Measurements from ENCODE around the gene TENT5C. TPM values are rescaled to one million over a fixed set of nuclear protein-coding genes. Genes with fewer than 3 reads are reported as not detected.

The TENT5C gene
- total and polyA plus RNA-seq, 2 of the 13 experiments (the other 11 are each of a cell fraction or from before 2014, with no cell fraction given), result 0.02 to 0.38 TPM

DNA sequence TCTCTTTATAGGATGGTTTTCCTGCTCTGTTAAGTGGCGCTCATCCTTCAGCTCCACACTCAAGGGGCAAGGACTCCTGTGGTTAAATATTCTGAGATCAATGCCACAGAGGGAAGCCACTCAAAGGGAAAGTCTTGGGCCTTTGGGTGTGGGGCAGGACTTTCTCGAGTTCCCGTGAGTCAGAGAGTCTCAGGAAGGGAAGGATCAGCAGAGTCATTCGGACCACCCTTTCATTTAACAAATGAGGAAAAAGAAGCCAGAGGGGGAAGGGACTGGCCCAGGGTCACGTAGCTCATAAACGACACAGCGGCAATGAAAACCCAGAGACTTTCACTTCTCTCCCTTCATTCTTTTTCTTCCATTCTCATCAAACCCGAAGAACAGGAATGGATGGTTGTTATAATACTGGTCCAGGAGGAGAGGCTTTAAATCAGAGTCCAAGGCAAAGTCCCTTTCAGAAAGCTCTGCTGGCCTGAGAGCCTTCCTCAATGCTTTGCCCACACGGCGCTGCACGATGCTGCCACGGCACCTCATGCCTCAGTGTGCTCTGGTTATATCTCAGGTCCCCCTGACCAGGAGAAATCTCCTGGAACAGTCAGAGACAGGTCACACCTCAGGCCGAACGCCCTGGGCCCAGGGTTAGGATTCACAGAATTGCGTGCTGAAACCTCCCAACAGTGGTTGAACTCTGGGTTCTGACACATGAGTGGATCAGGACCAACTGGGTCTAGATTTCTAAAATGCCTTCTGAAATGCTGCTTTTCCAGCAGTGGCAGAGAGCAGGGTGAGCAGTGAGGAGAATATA lies 65.3 kb downstream of the TENT5C start:
- WGBS (ENCODE audit: low lambda C conversion rate), result 50% methylated on average over 13 of the region's 15 CpGs
- intact Hi-C loops (cut with micrococcal nuclease; ENCODE audit: unreplicated experiment) (loop anchor here (2.0 to 5.0 kb wide), 2 partner anchors 16 to 134 kb away; no protein-coding TSS in a partner anchor), in situ Hi-C loops (cut with HindIII; ENCODE audit: extremely low pct_ligation_motif_present, low pct_unique_long_range_greater_than_20kb) (loop anchor here (10.0 kb wide), 1 partner anchor 156 kb away; no protein-coding TSS in a partner anchor)
- no peak for FAIRE-seq
- Histone ChIP-seq H3K4me3 (replicated peaks in 1 of 3; ENCODE audit: insufficient read depth in 1 of 3, low read depth in 2 of 3, low read length in 3 of 3) (no peak overlapping the region), H3K27ac (ENCODE audit: extremely low read length, insufficient read depth, low read length) (no peak overlapping the region), H3K36me3 (replicated peaks in 1 of 2; ENCODE audit: control insufficient read depth in 1 of 2, insufficient read depth in 2 of 2, low read length in 2 of 2) (no peaks in the 10 kb centered on the region), H3K9me3 (ENCODE audit: low read length) (no peaks in the 10 kb centered on the region), H3K4me2 (ENCODE audit: low read depth, low read length) (no peak overlapping the region), H3K4me1 (ENCODE audit: insufficient read depth, low read length) (no peaks in the 10 kb centered on the region), H3K79me2 (ENCODE audit: insufficient read depth, low read length) (no peaks in the 10 kb centered on the region), H4K20me1 (ENCODE audit: insufficient read depth, low read length) (no peaks in the 10 kb centered on the region), H3K9ac (ENCODE audit: insufficient read depth, low read depth, low read length) (no peak overlapping the region), H2AFZ (ENCODE audit: low read length) (no peak overlapping the region), H3K27me3 (ENCODE audit: control insufficient read depth in 1 of 2, insufficient read depth in 2 of 2, low read length in 2 of 2) (no peaks in the 10 kb centered on the region)
- TF ChIP-seq CENPX (CRISPR knock-in tag; IDR thresholded peaks at IDR 0.05), result no peak
- no peak for TF ChIP-seq ZNF124 (CRISPR knock-in tag; IDR thresholded peaks at IDR 0.05)
- no peak for TF ChIP-seq HDAC6 (IDR thresholded peaks at IDR 0.05; ENCODE audit: low read depth, low read length)
- TF ChIP-seq BCL6 (CRISPR knock-in tag; IDR thresholded peaks at IDR 0.05), result no peak
- no peak for ATAC-seq
- BruUV-seq (replicated peaks), result no TSS peak
- DNase-seq (ENCODE audit: low spot score), result no peak
- ChIA-PET CTCF (ENCODE audit: low intra/inter-chr PET ratio, low total read pairs) (no interaction called here), POLR2A (no interaction called here)

DNA sequence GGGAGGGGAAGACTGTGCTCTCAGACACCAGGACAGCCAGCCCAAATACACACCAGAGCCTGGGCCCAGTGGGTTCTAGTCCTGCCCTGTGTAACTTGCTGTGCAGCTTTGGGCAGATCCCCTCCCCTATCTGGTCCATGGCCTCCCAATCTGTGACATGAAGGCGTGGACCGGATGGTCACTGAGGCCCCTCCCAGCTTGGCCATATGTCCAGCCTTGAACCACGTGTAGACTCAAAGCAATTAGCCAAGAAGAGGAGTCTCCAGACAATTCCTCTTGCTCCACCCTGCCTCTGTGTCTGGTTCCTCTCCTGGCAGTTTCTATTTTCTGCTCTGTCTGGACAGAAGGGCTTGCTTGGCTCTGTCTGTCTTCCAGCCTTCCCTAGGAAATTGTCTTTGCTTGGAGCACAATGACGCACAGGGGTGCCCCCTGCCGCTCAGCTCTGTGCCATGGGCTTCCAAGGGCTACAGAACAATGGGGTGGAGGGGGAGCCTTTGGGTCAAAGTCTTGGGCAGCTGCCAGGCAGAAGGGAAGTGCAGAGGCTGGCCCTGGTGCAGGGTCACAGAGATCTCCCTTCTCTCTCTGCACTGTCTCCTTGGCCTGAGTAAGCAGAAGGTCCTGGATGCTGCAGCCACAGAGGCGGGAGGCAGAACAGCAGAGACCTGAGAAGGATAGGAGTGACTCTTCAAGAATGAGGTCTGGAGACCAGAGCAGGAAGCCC lies 66.1 kb downstream of the TENT5C start:
- BruUV-seq (replicated peaks), result no TSS peak
- TF ChIP-seq ZNF451 (CRISPR knock-in tag; IDR thresholded peaks at IDR 0.05) (no peak), TRIM24 (CRISPR knock-in tag; IDR thresholded peaks at IDR 0.05) (no peak), ZBTB42 (CRISPR knock-in tag; IDR thresholded peaks at IDR 0.05) (no peak), KLF9 (CRISPR knock-in tag; IDR thresholded peaks at IDR 0.05; ENCODE audit: low read depth) (no peak), HNRNPL (IDR thresholded peaks at IDR 0.05; ENCODE audit: low read depth, low read length) (no peak), ZNF839 (CRISPR knock-in tag; IDR thresholded peaks at IDR 0.05; ENCODE audit: borderline replicate concordance) (0 out of 2 replicates have a peak, but pooled peaks have one; percentile 33), BHLHE40 (IDR thresholded peaks at IDR 0.05; ENCODE audit: low read length) (no peak), STAG1 (CRISPR knock-in tag; IDR thresholded peaks at IDR 0.05) (peak; percentile 61)
- TF ChIP-seq, protein P1, sequence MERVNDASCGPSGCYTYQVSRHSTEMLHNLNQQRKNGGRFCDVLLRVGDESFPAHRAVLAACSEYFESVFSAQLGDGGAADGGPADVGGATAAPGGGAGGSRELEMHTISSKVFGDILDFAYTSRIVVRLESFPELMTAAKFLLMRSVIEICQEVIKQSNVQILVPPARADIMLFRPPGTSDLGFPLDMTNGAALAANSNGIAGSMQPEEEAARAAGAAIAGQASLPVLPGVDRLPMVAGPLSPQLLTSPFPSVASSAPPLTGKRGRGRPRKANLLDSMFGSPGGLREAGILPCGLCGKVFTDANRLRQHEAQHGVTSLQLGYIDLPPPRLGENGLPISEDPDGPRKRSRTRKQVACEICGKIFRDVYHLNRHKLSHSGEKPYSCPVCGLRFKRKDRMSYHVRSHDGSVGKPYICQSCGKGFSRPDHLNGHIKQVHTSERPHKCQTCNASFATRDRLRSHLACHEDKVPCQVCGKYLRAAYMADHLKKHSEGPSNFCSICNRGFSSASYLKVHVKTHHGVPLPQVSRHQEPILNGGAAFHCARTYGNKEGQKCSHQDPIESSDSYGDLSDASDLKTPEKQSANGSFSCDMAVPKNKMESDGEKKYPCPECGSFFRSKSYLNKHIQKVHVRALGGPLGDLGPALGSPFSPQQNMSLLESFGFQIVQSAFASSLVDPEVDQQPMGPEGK (CRISPR knock-in tag; IDR thresholded peaks at IDR 0.05), result peak; percentile 15; the same call in 1 of the 2 replicates
- TF ChIP-seq, protein P2, sequence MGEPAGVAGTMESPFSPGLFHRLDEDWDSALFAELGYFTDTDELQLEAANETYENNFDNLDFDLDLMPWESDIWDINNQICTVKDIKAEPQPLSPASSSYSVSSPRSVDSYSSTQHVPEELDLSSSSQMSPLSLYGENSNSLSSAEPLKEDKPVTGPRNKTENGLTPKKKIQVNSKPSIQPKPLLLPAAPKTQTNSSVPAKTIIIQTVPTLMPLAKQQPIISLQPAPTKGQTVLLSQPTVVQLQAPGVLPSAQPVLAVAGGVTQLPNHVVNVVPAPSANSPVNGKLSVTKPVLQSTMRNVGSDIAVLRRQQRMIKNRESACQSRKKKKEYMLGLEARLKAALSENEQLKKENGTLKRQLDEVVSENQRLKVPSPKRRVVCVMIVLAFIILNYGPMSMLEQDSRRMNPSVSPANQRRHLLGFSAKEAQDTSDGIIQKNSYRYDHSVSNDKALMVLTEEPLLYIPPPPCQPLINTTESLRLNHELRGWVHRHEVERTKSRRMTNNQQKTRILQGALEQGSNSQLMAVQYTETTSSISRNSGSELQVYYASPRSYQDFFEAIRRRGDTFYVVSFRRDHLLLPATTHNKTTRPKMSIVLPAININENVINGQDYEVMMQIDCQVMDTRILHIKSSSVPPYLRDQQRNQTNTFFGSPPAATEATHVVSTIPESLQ (CRISPR knock-in tag; conservative IDR thresholded peaks at IDR 0.05), result no peak

More for the DNA sequence above, 66.1 kb downstream of the TENT5C start:
- no peak overlapping the region for H2AFZ ChIP-seq (ENCODE audit: low read length)
- H3K79me2 ChIP-seq (ENCODE audit: insufficient read depth, low read length), result no peaks in the 10 kb centered on the region
- H3K9me3 ChIP-seq (ENCODE audit: low read length), result no peaks in the 10 kb centered on the region
- H3K36me3 ChIP-seq (replicated peaks in 1 of 2; ENCODE audit: control insufficient read depth in 1 of 2, insufficient read depth in 2 of 2, low read length in 2 of 2), result no peaks in the 10 kb centered on the region
- intact Hi-C loops (cut with micrococcal nuclease; ENCODE audit: unreplicated experiment), result loop anchor here (2.0 to 5.0 kb wide), 2 partner anchors 17 to 135 kb away; no protein-coding TSS in a partner anchor
- no peak overlapping the region for H3K27ac ChIP-seq (ENCODE audit: extremely low read length, insufficient read depth, low read length)
- no peak overlapping the region for H3K4me2 ChIP-seq (ENCODE audit: low read depth, low read length)
- no peak overlapping the region for H3K9ac ChIP-seq (ENCODE audit: insufficient read depth, low read depth, low read length)
- DNase-seq (ENCODE audit: low spot score), result peak; percentile 46
- ChIA-PET CTCF (ENCODE audit: low intra/inter-chr PET ratio, low total read pairs) (no interaction called here), POLR2A (no interaction called here)
- 31% methylated on average over 6 of the region's 6 CpGs for WGBS (ENCODE audit: low lambda C conversion rate)
- H3K27me3 ChIP-seq (ENCODE audit: control insufficient read depth in 1 of 2, insufficient read depth in 2 of 2, low read length in 2 of 2), result no peaks in the 10 kb centered on the region
- peak; percentile 90 for ATAC-seq
- no peak overlapping the region for H3K4me3 ChIP-seq (replicated peaks in 1 of 3; ENCODE audit: insufficient read depth in 1 of 3, low read depth in 2 of 3, low read length in 3 of 3)
- no peaks in the 10 kb centered on the region for H3K4me1 ChIP-seq (ENCODE audit: insufficient read depth, low read length)
- peak; percentile 47 for FAIRE-seq
- in situ Hi-C loops (cut with HindIII; ENCODE audit: extremely low pct_ligation_motif_present, low pct_unique_long_range_greater_than_20kb), result loop anchor here (10.0 kb wide), 1 partner anchor 157 kb away; no protein-coding TSS in a partner anchor
- H4K20me1 ChIP-seq (ENCODE audit: insufficient read depth, low read length), result no peaks in the 10 kb centered on the region

Data from HepG2 (cell line).